ENCODE results near the gene CSF2RB. TPM values are rescaled to one million over a fixed set of nuclear protein-coding genes. Genes with fewer than 3 reads are reported as not detected.

Gene CSF2RB
- total and polyA plus RNA-seq, 2 of the 13 experiments (the other 11 are each of a cell fraction or from before 2014, with no cell fraction given): not detected

- TF ChIP-seq TOE1 (CRISPR knock-in tag; IDR thresholded peaks at IDR 0.05) (no peak), GMEB2 (CRISPR knock-in tag; IDR thresholded peaks at IDR 0.05; ENCODE audit: low read depth) (no peak), RARA (CRISPR knock-in tag; IDR thresholded peaks at IDR 0.05) (no peak), DR1 (CRISPR knock-in tag; IDR thresholded peaks at IDR 0.05) (no peak), ZNF776 (CRISPR knock-in tag; IDR thresholded peaks at IDR 0.05) (no peak), STAT5B (CRISPR knock-in tag; IDR thresholded peaks at IDR 0.05) (no peak), ZNF136 (CRISPR knock-in tag; IDR thresholded peaks at IDR 0.05; ENCODE audit: low read depth) (no peak), MAZ (IDR thresholded peaks at IDR 0.05; ENCODE audit: borderline replicate concordance, low read depth, low read length) (no peak), MAZ (CRISPR knock-in tag; IDR thresholded peaks at IDR 0.05; ENCODE audit: low read depth) (no peak), ZNF431 (CRISPR knock-in tag; IDR thresholded peaks at IDR 0.05; ENCODE audit: borderline replicate concordance, low read depth) (no peak), ZSCAN22 (CRISPR knock-in tag; IDR thresholded peaks at IDR 0.05) (no peak), MTERF4 (CRISPR knock-in tag; IDR thresholded peaks at IDR 0.05) (no peak), HDAC6 (IDR thresholded peaks at IDR 0.05; ENCODE audit: low read depth, low read length) (no peak), ZNF446 (CRISPR knock-in tag; IDR thresholded peaks at IDR 0.05) (no peak), RFXAP (CRISPR knock-in tag; IDR thresholded peaks at IDR 0.05; ENCODE audit: borderline replicate concordance) (no peak), ARID3A (IDR thresholded peaks at IDR 0.05; ENCODE audit: low read depth, low read length) (no peak), MAFG (CRISPR knock-in tag; IDR thresholded peaks at IDR 0.05) (no peak), AKNA (CRISPR knock-in tag; IDR thresholded peaks at IDR 0.05; ENCODE audit: borderline replicate concordance) (no peak), KLF15 (CRISPR knock-in tag; IDR thresholded peaks at IDR 0.05; ENCODE audit: borderline replicate concordance) (no peak), FOXC1 (CRISPR knock-in tag; IDR thresholded peaks at IDR 0.05; ENCODE audit: borderline replicate concordance) (no peak), ZFP37 (CRISPR knock-in tag; IDR thresholded peaks at IDR 0.05; ENCODE audit: borderline replicate concordance) (no peak), GABPB1 (CRISPR knock-in tag; IDR thresholded peaks at IDR 0.05) (peak; percentile 91)
Measured at GRCh38 chr22:36977947-36978660, 64.7 kb downstream of the CSF2RB start (continued).

Data from HepG2 (cell line).